Dedifferentiated amniotic fluid mesenchymal stem cell (primary cell): ENCODE results near the gene AKAP13.

Experiments
- DNase-seq: peaks from one replicate; pipeline ENCODE4 v3.0.0-alpha.2; 2016; ENCODE audit errors: extremely low spot score

Gene AKAP13

GRCh38 chr15:85706779-85707518 is 326.5 kb downstream of the AKAP13 start:
- DNase-seq = no peak

- peak; percentile 33 for DNase-seq
These were observed 327.3 kb downstream of the AKAP13 start for GRCh38 chr15:85707519-85708338.

GRCh38 chr15:85708402-85708941 is 328.1 kb downstream of the AKAP13 start:
- DNase-seq = no peak

- no peak for DNase-seq
These were observed 328.8 kb downstream of the AKAP13 start for GRCh38 chr15:85709250-85709649.

- no peak for DNase-seq
These were observed 330.0 kb downstream of the AKAP13 start for GRCh38 chr15:85710340-85710842.

- DNase-seq = no peak
These were observed 331.3 kb downstream of the AKAP13 start for GRCh38 chr15:85711580-85712192.

- DNase-seq = no peak
These were observed 335.9 kb downstream of the AKAP13 start for GRCh38 chr15:85716261-85716660.

- no peak for DNase-seq
These were observed 336.8 kb downstream of the AKAP13 start for GRCh38 chr15:85717212-85717611.

GRCh38 chr15:85718271-85718971 is 338.0 kb downstream of the AKAP13 start:
- no peak for DNase-seq

GRCh38 chr15:85718981-85719380 is 338.6 kb downstream of the AKAP13 start:
- DNase-seq = no peak

- DNase-seq = no peak
These were observed 342.2 kb downstream of the AKAP13 start for GRCh38 chr15:85722374-85723152.

- no peak for DNase-seq
These were observed 343.9 kb downstream of the AKAP13 start for GRCh38 chr15:85723960-85724945.

- DNase-seq = no peak
These were observed 344.6 kb downstream of the AKAP13 start for GRCh38 chr15:85725019-85725418.

- DNase-seq = no peak
These were observed 345.2 kb downstream of the AKAP13 start for GRCh38 chr15:85725564-85725963.

GRCh38 chr15:85726454-85726853 is 346.1 kb downstream of the AKAP13 start:
- DNase-seq = peak; percentile 49

GRCh38 chr15:85727068-85727467 is 346.7 kb downstream of the AKAP13 start:
- DNase-seq = peak; percentile 48

GRCh38 chr15:85730001-85730820 is 349.8 kb downstream of the AKAP13 start:
- peak; percentile 57 for DNase-seq

GRCh38 chr15:85733416-85733815 is 353.0 kb downstream of the AKAP13 start:
- DNase-seq = no peak

- no peak for DNase-seq
These were observed 356.7 kb downstream of the AKAP13 start for GRCh38 chr15:85737061-85737460.
